Measurements from ENCODE around the gene ITPK1.

GRCh38 chr14:93075891-93076290, 39.8 kb downstream of the ITPK1 start:
- TF ChIP-seq POLR2A (IDR thresholded peaks at IDR 0.05; ENCODE audit: low read depth, low read length) = no peak
- no peak for TF ChIP-seq POLR2AphosphoS5 (IDR thresholded peaks at IDR 0.05; ENCODE audit: low read depth, low read length)
- no peak for TF ChIP-seq TAF1 (IDR thresholded peaks at IDR 0.05; ENCODE audit: borderline replicate concordance, low read depth, low read length)

All from GM12892 (cell line).